Inflammatory macrophage treated with lipopolysaccharide for 1 hour (primary cell): ENCODE measurements around the gene HOXA7.
A peak's percentile ranks its signal among the peaks of the same experiment; 100 is the strongest.

Experiments
- DNase-seq, 2 donors: peaks; one replicate each; pipeline ENCODE4 v3.0.0-alpha.2; 2020 to 2022

HOXA7 gene

GRCh38 chr7:27145914-27146412, 10.5 kb downstream of the HOXA7 start:
- DNase-seq, result no peak

- DNase-seq, result no peak
These were observed 11.1 kb downstream of the HOXA7 start for GRCh38 chr7:27145165-27145913.

DNA sequence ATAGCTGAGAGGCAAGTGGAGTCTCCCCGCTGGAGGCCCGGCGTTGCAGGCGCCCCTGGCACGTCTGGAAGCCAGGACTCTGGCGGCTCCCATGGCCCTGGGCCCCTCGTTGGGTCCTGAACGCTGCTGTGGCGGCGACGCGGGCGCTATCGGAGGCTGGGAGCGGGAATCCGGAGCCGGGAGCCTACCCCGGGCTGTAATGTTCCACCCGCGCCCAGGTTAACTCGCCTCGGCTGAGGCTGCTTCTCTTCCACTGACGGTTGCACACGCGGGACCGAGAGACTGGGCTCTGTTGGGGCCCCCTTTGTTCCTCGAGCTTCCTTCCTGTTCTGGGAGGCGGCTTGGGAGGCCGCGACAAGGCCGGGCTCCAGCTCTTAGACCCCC, 11.7 kb downstream of the HOXA7 start:
- DNase-seq, result no peak

DNA sequence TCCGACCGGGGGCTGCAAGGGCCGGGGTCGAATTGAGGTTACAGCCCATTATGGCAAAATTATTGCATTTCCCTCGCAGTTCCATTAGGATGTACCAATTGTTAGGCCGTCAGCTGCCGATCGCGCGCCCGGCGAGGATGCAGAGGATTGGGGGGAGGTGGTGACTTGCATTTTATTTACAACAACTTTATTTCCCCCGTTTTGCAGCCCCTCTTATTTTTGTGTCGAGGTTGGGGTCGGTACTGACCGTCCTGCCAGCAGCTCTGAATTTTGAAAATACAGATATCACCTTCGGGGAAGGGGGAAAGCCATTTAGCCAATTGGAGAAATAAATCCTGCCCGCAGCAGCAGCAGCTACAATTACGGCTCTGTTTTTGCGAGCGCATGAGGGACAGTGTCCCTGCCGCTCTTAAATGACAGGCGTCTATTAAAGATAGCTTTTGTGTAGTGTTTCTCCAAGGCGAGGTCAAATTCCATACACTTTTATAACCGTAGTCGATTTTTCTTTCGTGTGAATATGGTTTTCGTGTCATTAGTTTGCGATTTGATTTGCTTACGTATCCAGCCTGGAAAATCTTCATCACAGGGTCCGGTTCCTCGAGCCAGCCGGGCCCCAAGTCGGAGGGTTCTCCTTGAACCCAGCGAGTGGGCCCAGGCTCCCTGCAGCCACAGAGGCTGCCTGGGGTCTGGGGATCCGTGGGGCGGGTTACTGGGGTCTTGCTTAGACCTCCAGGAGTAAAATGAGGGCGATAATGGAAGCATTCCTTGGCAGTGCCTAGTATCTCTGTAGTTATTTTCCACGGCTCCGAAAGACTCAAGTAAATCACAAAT, 12.3 kb downstream of the HOXA7 start:
- no peak for DNase-seq

- DNase-seq, result peak; percentile 32 to 60
These were observed 13.2 kb downstream of the HOXA7 start, which contains the start of gene HOXA5 for GRCh38 chr7:27143023-27143949. Gene HOXA5 (minus strand): TSS chr7:27143681. CDS start chr7:27143607, 74 bp downstream.

GRCh38 chr7:27142580-27143022, 13.9 kb downstream of the HOXA7 start:
- no peak for DNase-seq

- DNase-seq, result no peak
These were observed 14.4 kb downstream of the HOXA7 start for GRCh38 chr7:27141923-27142579.

- DNase-seq, result no peak
These were observed 15.1 kb downstream of the HOXA7 start for GRCh38 chr7:27141137-27141922.

DNA sequence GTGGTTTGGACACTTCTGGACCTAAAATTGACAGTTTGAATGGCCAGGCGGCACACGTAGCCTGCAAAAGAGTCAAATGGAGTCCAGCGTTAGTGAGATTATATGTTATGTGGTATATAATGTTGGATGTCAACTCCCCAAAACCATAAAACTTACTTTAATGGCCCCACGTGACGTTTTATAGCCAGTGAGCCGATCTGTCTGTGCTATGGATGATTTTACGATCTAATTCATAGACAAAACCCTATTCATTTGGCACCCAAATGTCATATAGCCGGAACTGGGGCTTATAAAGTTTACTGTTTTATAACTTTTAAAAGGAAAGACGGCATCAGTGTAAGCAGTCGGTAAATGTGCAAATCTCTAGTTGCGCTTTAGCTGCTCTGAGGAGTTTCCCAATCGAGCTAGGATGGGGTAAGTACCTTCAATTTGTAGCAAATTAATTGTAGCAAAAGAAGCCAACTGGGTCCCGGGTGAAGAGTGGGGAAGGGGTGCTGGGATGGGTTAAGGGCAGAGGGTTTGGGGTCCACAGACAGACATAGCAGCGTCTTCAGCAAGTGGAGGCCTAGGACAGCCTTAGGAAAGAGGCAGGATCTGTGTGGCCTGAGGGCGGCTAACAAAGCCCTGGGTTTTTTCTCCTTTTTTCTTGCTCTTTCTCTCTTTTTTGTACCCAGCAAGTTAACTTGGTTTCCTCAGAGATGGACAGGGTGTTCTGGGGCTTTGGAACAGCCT, 16.2 kb downstream of the HOXA7 start:
- no peak for DNase-seq

DNA sequence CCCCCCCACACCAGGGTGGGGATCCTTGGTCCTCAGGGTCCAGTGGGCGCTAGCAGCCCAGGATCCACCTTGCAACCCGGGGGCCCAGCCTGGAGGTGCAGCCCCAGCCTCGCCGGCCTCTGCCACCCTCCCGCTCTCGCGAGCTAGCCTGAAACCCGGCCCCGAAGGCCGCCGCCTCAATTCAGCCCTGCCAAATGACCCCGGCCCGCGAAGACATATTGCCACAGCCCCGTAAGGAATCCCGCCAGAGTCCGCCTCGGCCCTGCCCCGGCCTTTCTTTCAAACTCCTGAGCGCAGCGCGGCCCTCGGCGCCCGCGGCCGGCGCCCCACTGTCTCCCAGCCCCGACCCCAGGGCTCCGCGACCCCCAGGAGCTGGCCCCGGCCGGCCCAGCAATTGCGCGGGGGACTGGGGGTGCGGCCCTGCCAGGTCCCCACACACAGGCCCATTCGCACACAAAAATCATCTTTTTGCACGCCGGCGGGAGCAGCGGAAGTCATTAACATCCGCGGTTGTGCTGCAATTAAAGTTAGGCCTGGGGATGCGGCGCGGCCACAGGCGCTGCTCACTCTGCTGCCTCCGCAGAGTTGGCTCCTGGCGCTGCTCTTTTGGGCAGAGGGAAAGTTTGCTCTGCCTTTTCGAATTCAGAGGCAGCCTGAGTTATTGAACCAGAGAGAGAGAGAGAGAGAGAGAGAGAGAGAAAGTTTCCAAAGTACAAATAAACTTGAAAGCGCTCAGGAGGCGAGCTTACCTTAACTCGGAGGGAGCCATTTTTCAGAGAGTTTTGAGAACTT, 16.9 kb downstream of the HOXA7 start:
- DNase-seq, result no peak

GRCh38 chr7:27138985-27139333, 17.5 kb downstream of the HOXA7 start:
- no peak for DNase-seq

- DNase-seq, result no peak
These were observed 18.0 kb downstream of the HOXA7 start for GRCh38 chr7:27138472-27138871.

DNA sequence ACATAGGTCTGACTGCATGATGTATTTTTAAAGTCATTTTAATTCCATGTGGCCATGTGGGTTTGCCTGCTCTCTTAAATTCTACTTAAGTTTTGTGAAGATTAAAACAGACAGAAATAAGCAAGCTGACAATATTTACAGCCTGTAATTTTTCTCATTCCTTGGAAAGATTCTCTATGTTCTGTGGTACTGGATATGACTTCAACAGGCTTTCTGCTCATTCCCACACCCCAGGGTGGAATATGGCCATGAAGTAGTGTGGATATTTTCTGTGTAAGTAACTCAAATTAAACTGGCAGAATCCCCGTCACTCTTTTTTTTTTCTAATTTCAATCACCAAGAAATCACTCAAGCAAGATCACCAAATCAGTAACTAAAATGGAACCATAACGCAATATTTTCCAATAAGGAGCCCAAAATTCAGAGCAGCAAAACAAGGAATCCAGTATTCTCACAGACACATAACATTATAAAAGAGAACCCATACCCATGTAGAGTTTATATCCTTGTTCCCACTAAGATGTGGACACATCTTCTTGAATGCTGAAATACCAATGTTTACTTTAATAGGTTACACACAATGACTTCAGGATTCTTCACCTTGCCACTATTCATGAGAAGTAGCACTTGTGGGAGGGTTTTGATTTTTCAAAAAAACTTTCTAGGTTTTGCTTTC, 18.7 kb downstream of the HOXA7 start:
- DNase-seq, result no peak

DNA sequence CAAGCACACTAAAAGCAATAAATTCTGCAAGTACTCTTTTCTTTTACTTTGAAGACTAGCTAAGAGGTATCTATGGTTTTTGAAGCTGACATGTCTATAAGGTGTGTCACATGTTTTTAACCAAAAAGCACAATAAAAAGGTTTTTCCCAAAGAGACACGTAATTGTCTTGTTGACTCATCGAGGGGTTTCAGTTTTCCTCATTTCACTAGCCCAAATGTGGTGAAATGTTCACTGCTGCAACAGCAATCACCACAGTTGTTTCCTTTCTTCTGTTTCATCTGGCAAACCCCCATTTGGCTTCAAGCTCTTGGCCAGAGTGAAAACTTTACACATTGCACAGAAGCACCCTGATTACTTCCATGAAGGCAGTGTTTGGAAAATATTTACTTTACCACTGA, 22.1 kb downstream of the HOXA7 start:
- peak; percentile 93 to 96 for DNase-seq

- DNase-seq, result peak in 1 of 2 donors; percentile 45
These were observed 22.9 kb downstream of the HOXA7 start for GRCh38 chr7:27133409-27134231.

- no peak for DNase-seq
These were observed 23.5 kb downstream of the HOXA7 start for GRCh38 chr7:27132978-27133377.

DNA sequence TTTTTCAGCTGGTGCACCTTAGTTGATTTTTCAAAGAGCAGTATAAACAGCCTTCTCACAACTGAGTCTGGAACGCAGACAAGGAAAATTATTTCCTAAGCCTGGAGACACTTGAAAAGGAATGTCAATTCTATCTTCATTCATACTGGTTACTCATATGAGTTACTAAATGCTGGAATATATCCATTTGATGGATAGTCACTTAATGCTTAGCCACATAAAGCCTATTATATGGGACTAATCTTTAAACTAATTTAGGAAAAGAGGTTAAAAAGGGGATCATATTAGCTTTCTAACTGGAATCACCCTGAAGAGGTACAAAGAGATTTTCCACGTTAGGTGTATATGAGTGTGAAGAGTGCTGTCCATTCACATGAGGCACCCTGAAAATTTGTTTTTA, 24.3 kb downstream of the HOXA7 start:
- DNase-seq, result no peak

GRCh38 chr7:27131390-27131819, 25.1 kb downstream of the HOXA7 start:
- no peak for DNase-seq
